Forelimb muscle (tissue), 1 donor: ENCODE data around the gene PABPN1L. TPM values are rescaled to one million over a fixed set of nuclear protein-coding genes. Genes with fewer than 3 reads are reported as not detected.

Experiments used
- DNase-seq: peaks from one replicate; pipeline ENCODE4 v3.0.0-alpha.2; 2013; ENCODE audit warnings: low read depth
- polyA plus RNA-seq: library from polyadenylated mRNA; unstranded; fragments of 120-200 nt; gene quantifications from one replicate; pipeline ENCODE4 v1.2.1, GENCODE V29; 2013; ENCODE audit not compliant: insufficient read length

Gene PABPN1L
- polyA plus RNA-seq = 0.11 TPM

GRCh38 chr16:88866151-88866920 lies at the start of gene PABPN1L:
TSS of gene PABPN1L (minus strand) at chr16:88866660. CDS start at chr16:88866606, 54 bp downstream.
- DNase-seq = no peak

- no peak for DNase-seq
Observed at GRCh38 chr16:88915639-88916327, 49.3 kb upstream of the PABPN1L start.

- DNase-seq = no peak
Observed at GRCh38 chr16:88914750-88915368, 48.4 kb upstream of the PABPN1L start.

- no peak for DNase-seq
Observed at GRCh38 chr16:88913870-88914269, 47.4 kb upstream of the PABPN1L start.

GRCh38 chr16:88913001-88913612 lies 46.6 kb upstream of the PABPN1L start:
- DNase-seq = no peak

GRCh38 chr16:88912556-88912955 lies 46.1 kb upstream of the PABPN1L start:
- DNase-seq = no peak

GRCh38 chr16:88911946-88912310 lies 45.5 kb upstream of the PABPN1L start:
- DNase-seq = no peak

GRCh38 chr16:88911136-88911945 lies 44.9 kb upstream of the PABPN1L start:
- no peak for DNase-seq

- no peak for DNase-seq
Observed at GRCh38 chr16:88910284-88911135, 44.0 kb upstream of the PABPN1L start.

- no peak for DNase-seq
Observed at GRCh38 chr16:88909431-88910210, 43.2 kb upstream of the PABPN1L start.

- no peak for DNase-seq
Observed at GRCh38 chr16:88908307-88908706, 41.8 kb upstream of the PABPN1L start.

- no peak for DNase-seq
Observed at GRCh38 chr16:88907768-88908167, 41.3 kb upstream of the PABPN1L start.

- no peak for DNase-seq
Observed at GRCh38 chr16:88906535-88907105, 40.2 kb upstream of the PABPN1L start.

GRCh38 chr16:88906020-88906419 lies 39.6 kb upstream of the PABPN1L start:
- DNase-seq = no peak

- no peak for DNase-seq
Observed at GRCh38 chr16:88905563-88905962, 39.1 kb upstream of the PABPN1L start.

GRCh38 chr16:88904676-88905365 lies 38.4 kb upstream of the PABPN1L start:
- DNase-seq = no peak

- DNase-seq = no peak
Observed at GRCh38 chr16:88903267-88903666, 36.8 kb upstream of the PABPN1L start.

- no peak for DNase-seq
Observed at GRCh38 chr16:88902744-88903143, 36.3 kb upstream of the PABPN1L start.
